ENCODE data around the gene LIN7C.
"Not testable (repeated sequence)": the region's sequence is repeated elsewhere in the genome, so short reads cannot be mapped to it uniquely, and the experiment has no call there.

Gene LIN7C

GRCh38 chr11:27456795-27457329 is 49.7 kb downstream of the LIN7C start:
- no peak for TF ChIP-seq CTCF (IDR thresholded peaks at IDR 0.05; ENCODE audit: low read depth, low read length)
- no peak for DNase-seq (ENCODE audit: extremely low read depth, low read depth)

- DNase-seq (ENCODE audit: extremely low read depth, low read depth), result no peak
- no peak for TF ChIP-seq CTCF (IDR thresholded peaks at IDR 0.05; ENCODE audit: low read depth, low read length)
Observed at GRCh38 chr11:27456140-27456794, 50.3 kb downstream of the LIN7C start.

- TF ChIP-seq CTCF (IDR thresholded peaks at IDR 0.05; ENCODE audit: low read depth, low read length), result no peak
- DNase-seq (ENCODE audit: extremely low read depth, low read depth), result no peak
Observed at GRCh38 chr11:27455667-27456066, 50.9 kb downstream of the LIN7C start.

GRCh38 chr11:27453701-27454100 is 52.9 kb downstream of the LIN7C start:
- no peak for DNase-seq (ENCODE audit: extremely low read depth, low read depth)
- TF ChIP-seq CTCF (IDR thresholded peaks at IDR 0.05; ENCODE audit: low read depth, low read length), result no peak

GRCh38 chr11:27452147-27452546 is 54.4 kb downstream of the LIN7C start:
- TF ChIP-seq CTCF (IDR thresholded peaks at IDR 0.05; ENCODE audit: low read depth, low read length), result no peak

GRCh38 chr11:27451244-27451965 is 55.2 kb downstream of the LIN7C start:
- no peak for DNase-seq (ENCODE audit: extremely low read depth, low read depth)
- TF ChIP-seq CTCF (IDR thresholded peaks at IDR 0.05; ENCODE audit: low read depth, low read length), result no peak

More at GRCh38 chr11:27452147-27452546, 54.4 kb downstream of the LIN7C start:
- no peak for DNase-seq (ENCODE audit: extremely low read depth, low read depth)

- not testable (repeated sequence) for DNase-seq (ENCODE audit: extremely low read depth, low read depth)
Observed at GRCh38 chr11:27448184-27448540, 58.4 kb downstream of the LIN7C start.
